Head of caudate nucleus (tissue), 42 donors: ENCODE results near the gene PRR22.
A peak's percentile ranks its signal among the peaks of the same experiment; 100 is the strongest.

Source experiments
- DNase-seq, 42 donors: peaks; one replicate each; pipeline versions ENCODE4 v3.0.0 to v3.0.0-alpha.2; 2020 to 2021; ENCODE audit warnings: mixed read lengths in 7 of 42
- intact Hi-C: fragments of 100-400 bp; cut with DNase I; formaldehyde crosslinking; loops from one replicate; pipeline ENCODE4 v1.15.0; 2022

Gene PRR22

GRCh38 chr19:5817218-5817617 is 32.7 kb upstream of the PRR22 start:
- DNase-seq: no peak
- intact Hi-C loops: no loop called here

GRCh38 chr19:5814852-5815246 is 30.3 kb upstream of the PRR22 start:
- intact Hi-C loops: no loop called here
- DNase-seq: no peak

- DNase-seq: no peak
- intact Hi-C loops: no loop called here
Measured at GRCh38 chr19:5814123-5814851, 29.7 kb upstream of the PRR22 start.

- no peak for DNase-seq
- intact Hi-C loops: no loop called here
Measured at GRCh38 chr19:5811117-5811516, 26.6 kb upstream of the PRR22 start.

GRCh38 chr19:5809469-5809868 is 24.9 kb upstream of the PRR22 start:
- no peak for DNase-seq
- intact Hi-C loops: no loop called here

- intact Hi-C loops: no loop called here
Measured at GRCh38 chr19:5809053-5809452, 24.5 kb upstream of the PRR22 start.

GRCh38 chr19:5808120-5808816 is 23.7 kb upstream of the PRR22 start:
- DNase-seq: no peak
- intact Hi-C loops: no loop called here

More at GRCh38 chr19:5809053-5809452, 24.5 kb upstream of the PRR22 start:
- no peak for DNase-seq

GRCh38 chr19:5806905-5807304 is 22.4 kb upstream of the PRR22 start:
- no peak for DNase-seq
- intact Hi-C loops: no loop called here

- DNase-seq: no peak
- intact Hi-C loops: no loop called here
Measured at GRCh38 chr19:5806133-5806489, 21.6 kb upstream of the PRR22 start.

GRCh38 chr19:5805462-5806132 is 21.1 kb upstream of the PRR22 start:
- intact Hi-C loops: no loop called here
- DNase-seq: peak in 11 of 42 donors; percentile 17 to 60 (median 37)

GRCh38 chr19:5804516-5805461 is 20.2 kb upstream of the PRR22 start, which contains the start of gene NRTN:
Gene NRTN, plus strand, starts transcription at chr19:5805067. Its CDS starts 19,099 bp downstream, at chr19:5824166.
- intact Hi-C loops: no loop called here
- DNase-seq: no peak

- intact Hi-C loops: no loop called here
Measured at GRCh38 chr19:5803752-5804515, 19.4 kb upstream of the PRR22 start.

GRCh38 chr19:5803441-5803751 is 18.9 kb upstream of the PRR22 start:
- DNase-seq: no peak
- intact Hi-C loops: no loop called here

More at GRCh38 chr19:5803752-5804515, 19.4 kb upstream of the PRR22 start:
- DNase-seq: peak in 36 of 42 donors; percentile 25 to 80 (median 55)

- DNase-seq: no peak
- intact Hi-C loops: no loop called here
Measured at GRCh38 chr19:5801796-5802619, 17.5 kb upstream of the PRR22 start.

GRCh38 chr19:5800361-5801270 is 16.1 kb upstream of the PRR22 start:
- intact Hi-C loops: no loop called here
- DNase-seq: no peak
